ENCODE results near the gene SLC25A26. TPM values are rescaled to one million over a fixed set of nuclear protein-coding genes. Genes with fewer than 3 reads are reported as not detected.

Gene SLC25A26
- polyA plus RNA-seq, 1 donor (not counting 4 experiments of a cell fraction or from before 2014, with no cell fraction given) = 25.2 TPM

GRCh38 chr3:66344391-66344811, 123.6 kb downstream of the SLC25A26 start:
- no peak for DNase-seq (ENCODE audit: low read depth, low spot score)
- Histone ChIP-seq H3K4me2 (ENCODE audit: control insufficient read depth, extremely low read depth, insufficient read depth, low read depth, low read length) (no peak overlapping the region), H3K9me1 (ENCODE audit: control insufficient read depth, extremely low read depth, insufficient read depth, low read length) (no peaks in the 10 kb centered on the region), H3K36me3 (ENCODE audit: control insufficient read depth in 2 of 2, extremely low read depth in 1 of 2, insufficient read depth in 2 of 2, low read length in 2 of 2) (no peaks in the 10 kb centered on the region), H3K9ac (ENCODE audit: control insufficient read depth, extremely low read depth, insufficient read depth, low read length) (no peak overlapping the region), H4K20me1 (ENCODE audit: control insufficient read depth, extremely low read depth, insufficient read depth, low read length) (no peaks in the 10 kb centered on the region), H3K27ac (ENCODE audit: control insufficient read depth, insufficient read depth, low read length) (no peak overlapping the region), H3K27me3 (ENCODE audit: control insufficient read depth, extremely low read depth, insufficient read depth, low read length) (no peaks in the 10 kb centered on the region), H3K4me1 (ENCODE audit: control insufficient read depth, extremely low read depth, insufficient read depth, low read length) (no peaks in the 10 kb centered on the region), H3K9me3 (ENCODE audit: control insufficient read depth, low read depth, low read length) (no peaks in the 10 kb centered on the region), H3K4me3 (ENCODE audit: control insufficient read depth in 2 of 3, extremely low read depth in 1 of 3, insufficient read depth in 2 of 3, low read depth in 1 of 3, low read length in 3 of 3) (no peak overlapping the region), H3K79me2 (ENCODE audit: control insufficient read depth, insufficient read depth, low read length) (no peaks in the 10 kb centered on the region), H2AFZ (ENCODE audit: control insufficient read depth, low read length) (no peak overlapping the region)
- TF ChIP-seq CTCF (optimal IDR thresholded peaks at IDR 0.05 in 1 of 3, IDR thresholded peaks at IDR 0.05 in 1 of 3, conservative IDR thresholded peaks at IDR 0.05 in 1 of 3; ENCODE audit: extremely low read depth in 1 of 3, insufficient read depth in 2 of 3, low read length in 3 of 3) (no peak), EZH2 (IDR thresholded peaks at IDR 0.05; ENCODE audit: low read length) (no peak)
- dilution Hi-C loops (cut with MboI; ENCODE audit: extremely low pct_ligation_motif_present, low sequenced_read_pairs) = no loop called here
- no peak for FAIRE-seq

- DNase-seq (ENCODE audit: low read depth, low spot score) (no peak), FAIRE-seq (no peak)
- no peak overlapping the region for H3K9ac ChIP-seq (ENCODE audit: control insufficient read depth, extremely low read depth, insufficient read depth, low read length)
- no peak for TF ChIP-seq CTCF (optimal IDR thresholded peaks at IDR 0.05 in 1 of 3, IDR thresholded peaks at IDR 0.05 in 1 of 3, conservative IDR thresholded peaks at IDR 0.05 in 1 of 3; ENCODE audit: extremely low read depth in 1 of 3, insufficient read depth in 2 of 3, low read length in 3 of 3)
- H3K27me3 ChIP-seq (ENCODE audit: control insufficient read depth, extremely low read depth, insufficient read depth, low read length) = no peaks in the 10 kb centered on the region
- no peaks in the 10 kb centered on the region for H3K79me2 ChIP-seq (ENCODE audit: control insufficient read depth, insufficient read depth, low read length)
- H3K9me1 ChIP-seq (ENCODE audit: control insufficient read depth, extremely low read depth, insufficient read depth, low read length) = no peaks in the 10 kb centered on the region
- dilution Hi-C loops (cut with MboI; ENCODE audit: extremely low pct_ligation_motif_present, low sequenced_read_pairs) = no loop called here
- no peaks in the 10 kb centered on the region for H3K4me1 ChIP-seq (ENCODE audit: control insufficient read depth, extremely low read depth, insufficient read depth, low read length)
- no peaks in the 10 kb centered on the region for H4K20me1 ChIP-seq (ENCODE audit: control insufficient read depth, extremely low read depth, insufficient read depth, low read length)
- H3K4me2 ChIP-seq (ENCODE audit: control insufficient read depth, extremely low read depth, insufficient read depth, low read depth, low read length) = no peak overlapping the region
- H3K27ac ChIP-seq (ENCODE audit: control insufficient read depth, insufficient read depth, low read length) = no peak overlapping the region
- no peaks in the 10 kb centered on the region for H3K36me3 ChIP-seq (ENCODE audit: control insufficient read depth in 2 of 2, extremely low read depth in 1 of 2, insufficient read depth in 2 of 2, low read length in 2 of 2)
- H3K9me3 ChIP-seq (ENCODE audit: control insufficient read depth, low read depth, low read length) = no peaks in the 10 kb centered on the region
- no peak overlapping the region for H3K4me3 ChIP-seq (ENCODE audit: control insufficient read depth in 2 of 3, extremely low read depth in 1 of 3, insufficient read depth in 2 of 3, low read depth in 1 of 3, low read length in 3 of 3)
- H2AFZ ChIP-seq (ENCODE audit: control insufficient read depth, low read length) = no peak overlapping the region
Measured at GRCh38 chr3:66344848-66345578, 124.2 kb downstream of the SLC25A26 start.
